ENCODE data around the gene NKX2-2. TPM values are rescaled to one million over a fixed set of nuclear protein-coding genes. Genes with fewer than 3 reads are reported as not detected.

Gene NKX2-2
- total RNA-seq, 4 donors from 2014 or later: 0.60 to 2.2 (median 0.82) TPM; not detected in 1

DNA sequence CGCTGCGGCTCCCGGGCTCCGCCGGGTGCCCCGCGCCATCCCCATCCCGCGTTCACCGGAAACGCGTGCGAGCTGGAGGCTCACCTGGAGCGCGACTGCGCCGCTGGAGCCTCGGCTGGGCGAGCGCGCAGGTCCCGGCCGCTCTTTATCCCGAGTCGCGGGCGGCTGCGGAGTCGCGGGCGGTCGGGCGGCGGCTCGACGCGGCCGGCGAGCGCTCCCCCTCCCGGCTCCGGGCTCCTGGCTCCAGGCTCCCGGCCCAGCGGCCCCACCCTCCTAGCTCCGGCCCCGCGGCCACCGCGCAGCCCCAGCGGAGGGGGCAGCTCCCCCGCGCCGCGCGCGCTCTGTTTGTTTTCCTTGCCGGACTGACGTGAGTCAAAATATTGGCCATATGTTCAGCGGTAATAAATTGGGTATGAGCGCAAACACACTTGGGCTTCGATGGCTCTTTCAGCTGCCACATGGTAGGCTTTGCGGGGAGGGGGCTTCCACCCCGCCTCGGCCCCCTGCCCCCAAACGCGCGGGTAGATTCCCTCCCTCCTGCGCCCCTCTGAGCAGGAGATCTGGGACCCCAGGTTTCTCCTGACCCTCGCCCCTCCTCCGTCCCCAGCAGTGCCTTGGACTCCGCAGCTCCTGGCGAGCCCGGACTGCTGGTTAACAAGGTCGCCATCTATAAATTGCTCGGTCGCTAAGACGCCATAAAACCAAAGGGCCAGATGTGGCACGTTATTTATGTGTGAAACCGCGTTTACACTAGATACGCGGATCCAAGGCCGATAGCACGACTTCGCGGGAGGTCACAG is 8.8 kb upstream of the NKX2-2 start:
- Histone ChIP-seq H3K27me3 (peaks cover 100% of the 10 kb centered on the region), H3K4me1 (peaks cover 0 to 17% (median 7%) of the 10 kb centered on the region in 4 donors), H3K27ac (no peak overlapping the region), H3K36me3 (no peaks in the 10 kb centered on the region), H3K4me3 (peak overlapping the region in 2 of 4 donors; percentile 22 to 23), H3K9me3 (no peaks in the 10 kb centered on the region)
- in situ Hi-C loops (cut with MboI; ENCODE audit: low pct_ligation_motif_present in 1 of 4, low pct_unique_long_range_greater_than_20kb in 1 of 4, low sequenced_read_pairs in 3 of 4) (loop anchor here in 3 of 4 donors (25.0 kb wide), 3 partner anchors 285 to 660 kb away; no protein-coding TSS in a partner anchor), intact Hi-C loops (cut with DNase I; ENCODE audit: low total_unique reads) (no loop called here)
- TF ChIP-seq, protein P1, sequence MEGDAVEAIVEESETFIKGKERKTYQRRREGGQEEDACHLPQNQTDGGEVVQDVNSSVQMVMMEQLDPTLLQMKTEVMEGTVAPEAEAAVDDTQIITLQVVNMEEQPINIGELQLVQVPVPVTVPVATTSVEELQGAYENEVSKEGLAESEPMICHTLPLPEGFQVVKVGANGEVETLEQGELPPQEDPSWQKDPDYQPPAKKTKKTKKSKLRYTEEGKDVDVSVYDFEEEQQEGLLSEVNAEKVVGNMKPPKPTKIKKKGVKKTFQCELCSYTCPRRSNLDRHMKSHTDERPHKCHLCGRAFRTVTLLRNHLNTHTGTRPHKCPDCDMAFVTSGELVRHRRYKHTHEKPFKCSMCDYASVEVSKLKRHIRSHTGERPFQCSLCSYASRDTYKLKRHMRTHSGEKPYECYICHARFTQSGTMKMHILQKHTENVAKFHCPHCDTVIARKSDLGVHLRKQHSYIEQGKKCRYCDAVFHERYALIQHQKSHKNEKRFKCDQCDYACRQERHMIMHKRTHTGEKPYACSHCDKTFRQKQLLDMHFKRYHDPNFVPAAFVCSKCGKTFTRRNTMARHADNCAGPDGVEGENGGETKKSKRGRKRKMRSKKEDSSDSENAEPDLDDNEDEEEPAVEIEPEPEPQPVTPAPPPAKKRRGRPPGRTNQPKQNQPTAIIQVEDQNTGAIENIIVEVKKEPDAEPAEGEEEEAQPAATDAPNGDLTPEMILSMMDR (IDR thresholded peaks at IDR 0.05): no peak
- TF ChIP-seq EP300 (IDR thresholded peaks at IDR 0.05; ENCODE audit: low read depth) (no peak), POLR2A (IDR thresholded peaks at IDR 0.05) (no peak), POLR2AphosphoS5 (IDR thresholded peaks at IDR 0.05) (no peak)
- DNase-seq: no peak
- 9% methylated on average over 36 of the region's 86 CpGs; no CpG with 5 or more reads in 1 of the 2 donors for WGBS, 2 donors (ENCODE audit: low coverage in 1 of 2)

GRCh38 chr20:21521596-21522480 is 8.0 kb upstream of the NKX2-2 start:
- no peak for DNase-seq
- no peak for TF ChIP-seq POLR2A (IDR thresholded peaks at IDR 0.05)
- TF ChIP-seq EP300 (IDR thresholded peaks at IDR 0.05; ENCODE audit: low read depth): no peak
- TF ChIP-seq, protein P1 (IDR thresholded peaks at IDR 0.05): no peak
- TF ChIP-seq POLR2AphosphoS5 (IDR thresholded peaks at IDR 0.05): no peak
- no peak overlapping the region for H3K27ac ChIP-seq
- 4% methylated on average over 35 of the region's 104 CpGs; no CpG with 5 or more reads in 1 of the 2 donors for WGBS, 2 donors (ENCODE audit: low coverage in 1 of 2)
- no peaks in the 10 kb centered on the region for H3K36me3 ChIP-seq
- intact Hi-C loops (cut with DNase I; ENCODE audit: low total_unique reads) (no loop called here), in situ Hi-C loops (cut with MboI; ENCODE audit: low pct_ligation_motif_present in 1 of 4, low pct_unique_long_range_greater_than_20kb in 1 of 4, low sequenced_read_pairs in 3 of 4) (loop anchor here in 3 of 4 donors (25.0 kb wide), 3 partner anchors 285 to 660 kb away; no protein-coding TSS in a partner anchor)
- peaks cover 100% of the 10 kb centered on the region for H3K27me3 ChIP-seq
- H3K9me3 ChIP-seq: no peaks in the 10 kb centered on the region
- H3K4me1 ChIP-seq: peaks cover 0 to 17% (median 7%) of the 10 kb centered on the region in 4 donors
- H3K4me3 ChIP-seq: peak overlapping the region in 2 of 4 donors; percentile 22 to 23

DNA sequence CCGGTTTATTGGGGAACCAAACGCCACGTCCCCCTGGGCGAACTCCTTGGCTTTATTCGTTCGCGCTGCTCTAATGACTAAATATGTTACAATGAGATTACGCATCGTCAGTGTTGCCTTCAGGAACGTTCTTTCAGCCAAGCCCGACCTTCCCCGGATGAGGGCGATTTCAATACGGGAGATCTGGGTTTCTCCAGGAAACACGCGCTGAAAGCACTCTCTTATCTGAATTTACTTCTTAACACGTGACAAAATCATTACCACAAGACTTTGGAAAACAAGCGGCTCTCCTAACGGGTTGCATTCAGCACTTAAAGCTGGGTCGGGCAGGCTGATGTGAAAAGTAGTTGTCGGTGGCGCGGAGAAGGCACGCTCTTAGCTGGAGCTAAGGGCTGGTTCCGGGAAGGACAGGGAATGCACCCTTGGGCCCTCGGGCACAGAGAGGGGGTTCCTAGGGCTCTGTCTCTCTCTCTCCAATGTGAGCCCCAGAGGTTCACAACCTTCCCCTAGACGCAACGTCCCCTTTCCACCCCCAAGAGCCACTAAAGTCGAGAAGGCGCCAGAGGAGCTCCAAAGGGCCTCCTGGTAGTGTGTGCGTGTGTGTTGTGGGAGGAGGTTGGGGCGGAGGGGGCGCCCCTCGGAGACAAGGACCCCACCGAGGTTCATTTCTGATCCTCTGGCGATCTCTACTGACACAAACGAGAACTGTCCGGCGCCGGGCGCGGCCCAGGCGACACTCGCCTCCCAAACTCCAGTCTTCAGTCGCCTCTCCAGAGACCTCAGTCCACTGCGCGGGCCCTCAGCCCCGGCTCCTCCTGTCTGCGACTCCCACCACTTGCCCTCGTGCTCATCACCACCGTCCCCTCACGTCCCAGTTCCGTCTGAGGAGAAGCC is 7.1 kb upstream of the NKX2-2 start:
- H3K36me3 ChIP-seq: no peaks in the 10 kb centered on the region
- TF ChIP-seq POLR2AphosphoS5 (IDR thresholded peaks at IDR 0.05) (no peak), EP300 (IDR thresholded peaks at IDR 0.05; ENCODE audit: low read depth) (no peak), POLR2A (IDR thresholded peaks at IDR 0.05) (no peak)
- TF ChIP-seq, protein P1 (IDR thresholded peaks at IDR 0.05): no peak
- H3K27me3 ChIP-seq: peaks cover 100% of the 10 kb centered on the region
- H3K4me3 ChIP-seq: no peak overlapping the region
- H3K9me3 ChIP-seq: no peaks in the 10 kb centered on the region
- H3K27ac ChIP-seq: no peak overlapping the region
- intact Hi-C loops (cut with DNase I; ENCODE audit: low total_unique reads) (no loop called here), in situ Hi-C loops (cut with MboI; ENCODE audit: low pct_ligation_motif_present in 1 of 4, low pct_unique_long_range_greater_than_20kb in 1 of 4, low sequenced_read_pairs in 3 of 4) (loop anchor here in 3 of 4 donors (25.0 kb wide), 3 partner anchors 284 to 659 kb away; no protein-coding TSS in a partner anchor)
- 3 to 15% methylated on average over 13 to 53 of the region's 53 CpGs for WGBS, 2 donors (ENCODE audit: low coverage in 1 of 2)
- peaks cover 0 to 17% (median 7%) of the 10 kb centered on the region in 4 donors for H3K4me1 ChIP-seq
- no peak for DNase-seq
